Renal cortex interstitium (tissue), 11 donors: Measurements from ENCODE around the gene GPX3. TPM values are rescaled to one million over a fixed set of nuclear protein-coding genes. Genes with fewer than 3 reads are reported as not detected.
A peak's percentile ranks its signal among the peaks of the same experiment; 100 is the strongest.

Source experiments
- DNase-seq, 11 donors: peaks; one replicate each; pipeline ENCODE4 v3.0.0-alpha.2; 2013; ENCODE audit warnings: low read depth in 9 of 11, low spot score in 4 of 11; ENCODE audit errors: extremely low read depth in 1 of 11
- polyA plus RNA-seq, 3 donors: library from polyadenylated mRNA; unstranded; fragments of 120-200 nt; gene quantifications; one replicate each; pipeline ENCODE4 v1.2.1, GENCODE V29; 2013; ENCODE audit not compliant: insufficient read length in 3 of 3

GPX3 gene
- polyA plus RNA-seq, 3 donors: 891 to 1,420 (median 1,194) TPM

DNA sequence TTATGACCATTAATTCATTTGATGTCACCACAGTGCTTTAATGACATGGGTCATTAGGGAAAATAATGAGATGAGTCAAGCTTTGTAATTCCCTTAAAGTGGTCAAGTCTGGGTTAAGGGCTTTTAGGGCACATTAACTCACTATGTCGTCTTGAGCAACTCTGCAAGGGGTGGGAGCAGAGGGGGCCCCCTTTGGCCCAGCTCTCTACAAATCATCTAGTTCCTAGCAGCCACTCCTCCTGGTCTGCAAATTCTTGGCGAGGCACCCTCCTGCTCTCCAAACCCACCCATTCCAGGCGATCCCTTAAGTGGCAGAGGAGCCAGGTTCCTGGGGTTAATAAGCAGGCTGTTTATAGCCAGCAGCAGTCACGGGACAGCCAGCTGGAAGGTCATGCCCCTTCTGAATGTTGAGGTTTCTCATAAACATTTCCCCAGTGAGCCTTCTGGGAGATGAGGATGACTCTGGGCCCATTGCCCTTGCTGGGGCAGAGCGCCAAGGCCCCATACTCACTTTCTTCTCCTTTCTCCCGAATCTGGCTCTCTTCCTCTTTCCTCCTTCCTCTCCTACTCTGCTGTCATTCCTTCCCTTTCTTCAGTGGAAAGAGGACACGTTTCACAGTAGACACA, 14.3 kb upstream of the GPX3 start:
- DNase-seq: peak in 5 of 11 donors; percentile 13 to 54 (median 31)

DNA sequence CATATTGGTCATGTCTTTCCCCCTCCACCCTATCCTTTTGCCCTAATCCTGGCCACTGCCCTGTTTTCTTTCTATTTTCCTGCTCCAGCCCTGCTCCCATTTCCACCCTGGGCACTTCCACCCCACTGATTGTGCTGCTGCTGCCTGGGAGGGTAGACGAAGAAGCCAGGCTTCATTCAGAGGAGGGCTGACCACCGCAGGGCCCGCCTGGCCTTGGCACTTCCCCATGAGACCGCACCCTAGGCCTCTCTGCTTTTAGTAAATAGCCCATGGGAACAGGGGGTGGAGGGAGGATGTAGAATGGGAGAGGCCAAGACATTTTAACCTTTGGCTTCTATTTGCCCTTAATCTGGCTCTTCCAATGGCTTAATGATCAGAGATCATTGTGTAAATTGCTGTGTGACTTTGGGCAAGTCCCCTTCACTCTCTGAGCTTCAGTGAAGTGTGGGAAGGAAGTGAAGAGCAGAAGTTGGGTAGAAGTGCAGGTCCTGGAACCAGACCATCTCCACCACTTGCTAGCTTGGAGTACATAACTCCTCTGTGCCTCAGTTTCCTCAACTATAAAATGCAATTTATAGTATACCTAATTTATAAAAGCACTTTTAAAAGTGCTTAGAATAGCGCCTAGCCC, 13.6 kb upstream of the GPX3 start:
- DNase-seq: no peak

DNA sequence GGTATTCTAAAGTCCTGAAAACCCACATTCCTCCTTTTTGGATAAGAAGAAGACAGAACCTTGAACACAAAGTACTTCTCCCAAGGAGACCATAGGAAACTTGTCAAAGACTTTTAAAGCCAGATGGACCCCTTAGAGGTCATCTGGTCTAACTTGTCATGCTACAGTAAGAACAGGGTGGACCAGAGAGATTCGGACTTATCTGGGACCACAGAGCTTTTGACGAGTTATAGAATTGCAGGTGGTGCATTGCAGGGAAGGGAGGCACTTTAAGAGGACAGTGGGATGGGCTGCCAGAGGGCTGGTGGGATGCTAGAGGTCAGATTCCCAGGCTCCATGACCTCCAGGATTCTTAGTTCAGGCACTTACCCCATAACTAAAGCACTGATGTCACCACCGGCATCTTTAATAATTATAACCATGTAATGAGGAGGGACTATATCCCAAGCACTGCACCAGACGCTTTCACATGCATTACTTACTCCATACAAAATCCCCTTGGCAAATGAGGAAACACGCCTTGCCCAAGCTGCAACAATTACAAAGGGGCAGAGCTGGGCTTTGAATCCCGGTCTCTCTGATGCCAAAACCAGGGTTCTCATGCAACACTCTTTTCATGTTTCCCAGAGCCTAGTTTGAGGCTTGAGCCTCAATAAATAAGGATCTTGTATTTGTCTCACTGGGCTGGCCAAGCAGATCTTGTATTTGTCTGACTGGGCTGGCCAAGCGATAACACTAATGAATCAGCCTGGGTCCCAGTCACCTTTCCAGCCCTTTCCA, 12.8 kb upstream of the GPX3 start:
- no peak for DNase-seq

DNA sequence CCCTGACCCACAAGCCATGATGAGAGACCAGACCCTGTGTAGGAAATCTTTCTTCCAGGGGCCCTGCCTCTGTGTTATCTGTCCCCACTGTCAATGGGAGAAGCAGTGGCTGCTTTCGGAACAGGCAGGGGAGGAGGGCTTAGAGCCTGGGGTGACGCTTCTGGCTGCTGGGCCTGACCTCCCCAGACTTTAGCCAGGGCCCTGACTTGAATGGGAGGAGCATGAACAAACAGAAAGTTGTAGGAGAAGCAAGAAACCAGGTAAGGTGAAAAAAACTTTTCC, 12.2 kb upstream of the GPX3 start:
- no peak for DNase-seq

DNA sequence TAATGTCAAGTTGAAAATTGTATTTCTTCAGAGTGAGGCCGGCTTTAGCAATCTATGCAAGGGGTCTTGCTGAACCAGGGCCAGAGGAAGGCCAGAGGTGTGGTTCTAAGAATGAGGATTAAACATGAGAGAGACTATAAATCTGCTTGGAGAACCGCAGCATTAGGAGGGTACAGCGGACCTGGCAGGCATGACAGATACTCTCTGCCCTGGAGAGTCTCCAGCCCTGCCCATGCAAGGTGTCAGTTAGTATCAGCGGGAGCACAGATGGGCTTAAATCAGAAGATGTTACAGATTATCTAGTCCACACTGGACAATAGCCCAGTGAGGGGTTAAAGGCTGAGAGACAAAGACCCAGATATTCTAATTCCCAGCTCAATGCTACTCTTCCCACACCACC, 11.5 kb upstream of the GPX3 start:
- DNase-seq: no peak

DNA sequence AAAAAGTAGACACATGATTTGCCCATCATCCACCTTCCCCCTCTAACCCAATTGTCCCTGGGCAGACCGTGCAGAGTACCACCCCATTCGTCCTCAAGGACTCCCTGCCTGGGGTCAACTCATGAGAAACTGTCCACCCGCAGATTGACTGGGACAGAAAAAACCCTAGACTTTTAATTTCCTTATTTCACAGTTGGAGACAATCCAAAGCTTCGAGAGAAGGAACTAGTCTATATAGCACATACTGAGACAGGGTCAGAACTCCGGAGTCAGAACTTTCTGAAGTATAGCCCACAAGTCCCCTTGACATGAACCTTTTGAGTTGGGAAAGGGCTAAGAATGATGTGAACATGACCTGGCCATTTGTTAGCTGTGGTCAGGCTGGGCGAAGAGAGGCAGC, 7.5 kb upstream of the GPX3 start:
- no peak for DNase-seq

DNA sequence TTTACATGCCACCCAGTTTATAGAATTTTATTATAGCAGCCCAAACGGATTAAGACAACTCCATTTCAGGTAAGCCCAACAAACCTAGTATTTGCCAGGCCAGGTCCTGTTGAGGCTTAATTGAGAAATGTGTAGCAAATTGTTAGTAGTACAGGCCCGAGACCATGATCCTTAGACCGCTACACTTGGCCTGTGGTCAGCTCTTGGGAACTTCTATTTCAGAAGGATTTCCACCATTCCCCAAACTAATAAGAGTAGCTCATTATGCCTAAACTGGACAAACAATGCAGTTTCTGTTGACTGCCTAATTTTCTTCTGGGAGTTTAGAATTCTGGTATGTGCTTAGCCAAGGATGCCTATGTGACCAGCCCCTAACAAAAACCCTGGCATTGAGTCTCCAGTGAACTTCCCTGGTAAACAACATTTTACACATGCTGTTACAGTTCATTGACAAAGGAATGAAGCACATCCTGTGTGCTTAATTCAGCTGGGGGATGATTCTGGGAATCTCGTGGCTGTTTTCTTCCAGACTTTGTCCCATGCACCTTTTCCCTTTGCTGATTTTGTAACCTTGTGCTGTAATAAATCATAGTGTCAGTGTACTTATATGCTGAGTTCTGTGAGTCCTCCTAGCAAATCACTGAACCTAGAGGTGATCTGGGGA, 5.6 kb upstream of the GPX3 start:
- peak in 3 of 11 donors; percentile 41 to 60 (median 45) for DNase-seq

DNA sequence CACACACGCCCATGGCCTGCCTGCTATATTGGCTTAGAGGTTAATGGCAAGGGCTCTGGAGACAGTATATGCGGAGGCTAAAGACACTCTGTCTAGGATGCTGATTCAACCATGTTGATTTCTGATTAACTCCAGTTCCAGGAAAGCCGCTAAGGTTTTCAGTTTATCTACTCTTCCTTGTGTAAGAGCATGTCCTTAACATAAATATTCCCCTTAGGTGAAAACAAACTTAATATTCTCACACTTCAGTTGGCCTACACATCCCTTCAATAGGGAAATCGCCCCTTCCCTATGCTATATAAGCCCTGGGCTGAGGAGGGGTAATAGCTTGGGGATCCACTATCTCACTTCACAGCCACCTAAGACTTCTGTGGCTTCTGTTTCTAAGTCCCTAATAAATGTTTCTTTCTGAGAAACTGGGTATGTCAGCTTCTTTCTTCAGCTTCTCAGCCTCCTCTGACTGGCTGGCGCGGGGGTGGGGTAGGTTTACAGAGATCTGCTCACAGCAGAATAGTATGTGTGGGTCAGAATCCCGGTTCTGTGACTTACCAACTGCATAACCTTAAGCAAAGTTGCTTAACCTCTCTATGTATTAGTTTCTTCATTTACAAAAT, 4.3 kb upstream of the GPX3 start:
- no peak for DNase-seq

DNA sequence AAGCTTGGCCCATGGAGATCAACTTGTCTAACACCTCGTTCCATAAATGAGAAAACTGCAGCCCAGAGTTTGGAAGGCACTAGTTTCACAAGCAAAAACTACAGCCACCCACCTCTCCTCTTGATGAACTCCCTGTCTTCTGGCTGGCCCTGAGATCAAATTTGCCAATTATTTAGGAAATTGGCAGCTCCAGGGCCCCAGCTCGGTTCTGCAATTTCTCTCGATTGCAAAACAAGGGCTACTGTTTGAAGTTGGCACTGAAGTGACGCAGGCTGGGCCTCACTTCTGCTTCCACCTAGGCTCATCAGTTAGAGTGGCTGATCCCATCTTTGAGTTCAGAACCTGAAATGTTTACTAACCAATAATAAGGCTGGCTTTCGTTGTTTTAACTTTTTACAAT, 3.7 kb upstream of the GPX3 start:
- DNase-seq: no peak

DNA sequence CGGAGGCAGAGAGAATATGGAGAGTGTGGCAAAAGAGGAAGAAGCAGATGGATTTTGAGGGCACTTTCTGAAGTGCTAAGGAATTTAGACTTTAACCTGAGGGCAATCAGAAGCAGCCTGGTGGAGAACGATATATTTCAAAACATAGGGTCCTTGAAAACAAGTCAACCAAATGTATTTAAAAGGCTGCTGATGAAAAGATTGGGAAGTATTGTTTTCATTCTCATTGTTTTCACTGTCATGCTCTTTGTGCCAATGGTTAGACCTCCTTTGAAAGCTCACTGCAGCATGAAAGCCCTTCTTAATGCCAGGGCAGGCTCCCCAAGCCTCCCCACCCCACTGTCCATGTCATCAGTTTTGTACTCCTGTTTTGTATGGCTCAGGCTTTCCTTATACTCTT, 2.5 kb upstream of the GPX3 start:
- DNase-seq: no peak

DNA sequence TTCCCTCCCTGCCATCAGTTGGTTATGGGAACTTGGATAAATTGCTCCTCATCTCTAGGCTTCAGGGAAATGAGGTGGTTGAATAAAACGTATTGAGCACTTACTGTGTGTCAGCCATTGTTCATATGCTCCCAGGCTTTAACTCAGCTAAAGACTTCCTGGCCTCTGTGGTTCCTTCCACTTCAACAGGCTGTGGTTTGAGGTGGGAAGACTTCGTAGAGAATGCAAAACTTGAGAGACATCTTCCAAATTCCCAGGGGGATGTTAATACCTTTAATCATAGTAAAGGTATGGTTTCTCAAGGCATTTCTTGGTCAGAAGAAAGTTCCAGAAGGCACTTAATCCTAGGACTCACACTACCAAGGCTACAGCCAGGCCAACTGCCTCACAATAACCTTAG, 1.5 kb upstream of the GPX3 start:
- DNase-seq: no peak

DNA sequence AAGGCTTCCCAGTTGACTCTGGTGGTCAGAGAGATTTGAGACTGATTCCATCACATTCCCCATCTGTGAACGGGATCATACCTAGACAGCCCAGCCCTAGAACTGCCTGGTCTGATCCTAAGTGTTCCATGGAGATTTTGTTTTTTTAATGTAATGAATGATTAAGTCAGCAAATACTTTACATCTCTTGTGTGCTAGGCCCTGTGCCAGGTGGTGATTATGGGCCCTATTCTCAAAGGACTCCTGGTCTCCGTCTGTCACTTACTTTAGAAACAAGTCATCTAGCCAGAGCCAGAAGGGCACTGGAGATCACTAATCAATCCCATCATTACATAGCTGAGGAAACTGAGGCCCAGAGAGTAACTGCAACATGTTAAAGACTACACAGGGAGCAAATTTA, 1.1 kb upstream of the GPX3 start:
- no peak for DNase-seq

DNA sequence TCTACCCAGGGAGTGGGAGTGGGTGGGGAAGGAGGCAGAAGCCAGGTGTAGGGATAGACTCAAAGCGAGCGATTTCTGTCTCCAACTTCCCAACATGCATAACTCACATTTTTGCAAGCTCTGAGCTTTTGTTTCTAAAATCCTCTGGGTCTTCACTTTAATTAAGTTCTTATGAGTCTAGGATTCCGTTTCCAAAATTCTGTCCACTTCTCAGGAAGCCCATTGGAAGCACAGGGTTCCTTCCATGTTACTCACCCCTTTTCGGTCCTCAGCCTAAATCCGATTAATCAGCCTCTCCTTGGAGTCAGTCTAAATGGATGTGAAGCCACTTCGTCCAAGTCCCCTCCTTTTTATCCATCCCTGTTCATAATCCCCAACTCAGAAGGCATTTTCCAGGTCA, 1.4 kb downstream of the GPX3 start:
- no peak for DNase-seq

DNA sequence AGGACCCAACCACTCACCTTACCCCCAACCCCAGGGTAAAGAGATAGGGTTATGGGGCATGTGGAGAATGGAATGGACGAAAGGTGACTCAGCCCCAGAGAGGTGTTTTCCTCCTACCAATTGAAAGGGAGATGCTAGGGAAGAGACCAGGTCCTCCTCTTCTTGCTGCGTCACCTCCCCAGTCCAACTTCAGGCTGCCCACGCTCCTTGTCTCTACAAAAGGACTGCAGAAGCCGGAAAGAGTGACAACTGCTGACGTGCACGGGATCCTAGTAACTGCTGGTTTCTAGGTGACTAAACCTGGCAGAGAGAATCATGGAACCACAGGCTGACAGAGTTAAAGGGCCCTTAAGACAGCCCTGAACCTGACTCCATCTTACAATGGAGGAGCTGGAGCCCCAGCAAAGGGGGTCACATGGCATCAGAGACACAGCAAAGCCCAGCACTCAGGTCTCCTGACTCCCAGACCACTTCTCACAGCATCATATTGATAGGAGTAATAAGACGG, 2.2 kb downstream of the GPX3 start:
- DNase-seq: no peak

DNA sequence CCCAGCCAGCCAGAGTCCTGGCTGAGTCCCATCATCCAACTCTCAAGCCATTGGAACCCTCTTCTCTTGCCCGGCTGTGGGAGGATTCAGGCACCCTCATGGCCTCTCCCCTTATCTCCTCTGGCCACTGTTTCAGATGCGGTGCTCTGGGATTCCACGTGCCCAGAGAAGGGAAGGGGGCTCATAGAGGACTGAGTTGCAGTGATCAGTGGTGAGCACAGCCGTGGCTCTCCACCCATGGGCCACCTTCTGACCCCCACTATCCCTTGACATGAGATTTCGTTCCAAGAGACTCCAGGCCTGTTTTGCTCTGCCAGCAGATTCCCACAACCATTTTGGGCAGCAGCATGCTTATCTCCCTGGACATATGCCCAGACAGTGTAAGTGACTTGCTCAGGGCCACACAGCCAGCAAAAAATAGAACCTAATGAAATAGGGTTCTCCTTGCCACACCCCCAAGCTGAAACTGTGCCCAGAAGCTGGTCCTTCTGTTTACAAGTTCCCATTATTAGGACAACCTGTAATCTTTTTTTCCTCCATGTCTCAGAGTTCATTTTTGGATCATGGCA, 2.7 kb downstream of the GPX3 start:
- DNase-seq: no peak

DNA sequence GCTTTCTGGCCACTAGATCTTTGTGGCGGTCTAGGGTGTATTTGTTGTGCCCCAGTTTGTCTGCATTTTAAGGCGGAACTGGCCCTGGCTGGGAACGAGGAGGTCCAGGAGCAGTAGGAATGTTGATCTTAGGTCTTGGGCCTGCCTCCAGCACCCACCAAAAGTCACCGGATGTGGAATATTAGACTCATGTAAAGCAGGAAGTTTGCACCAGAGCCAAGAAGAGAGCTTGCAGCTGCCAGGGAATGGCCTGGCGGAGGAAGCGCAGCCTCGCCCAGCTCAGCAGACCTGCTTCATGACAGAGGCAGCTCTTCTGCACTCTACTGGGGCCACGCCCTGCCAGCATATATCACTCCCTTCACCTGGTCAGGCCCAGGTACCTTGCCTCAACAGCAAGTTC, 3.3 kb downstream of the GPX3 start:
- no peak for DNase-seq

DNA sequence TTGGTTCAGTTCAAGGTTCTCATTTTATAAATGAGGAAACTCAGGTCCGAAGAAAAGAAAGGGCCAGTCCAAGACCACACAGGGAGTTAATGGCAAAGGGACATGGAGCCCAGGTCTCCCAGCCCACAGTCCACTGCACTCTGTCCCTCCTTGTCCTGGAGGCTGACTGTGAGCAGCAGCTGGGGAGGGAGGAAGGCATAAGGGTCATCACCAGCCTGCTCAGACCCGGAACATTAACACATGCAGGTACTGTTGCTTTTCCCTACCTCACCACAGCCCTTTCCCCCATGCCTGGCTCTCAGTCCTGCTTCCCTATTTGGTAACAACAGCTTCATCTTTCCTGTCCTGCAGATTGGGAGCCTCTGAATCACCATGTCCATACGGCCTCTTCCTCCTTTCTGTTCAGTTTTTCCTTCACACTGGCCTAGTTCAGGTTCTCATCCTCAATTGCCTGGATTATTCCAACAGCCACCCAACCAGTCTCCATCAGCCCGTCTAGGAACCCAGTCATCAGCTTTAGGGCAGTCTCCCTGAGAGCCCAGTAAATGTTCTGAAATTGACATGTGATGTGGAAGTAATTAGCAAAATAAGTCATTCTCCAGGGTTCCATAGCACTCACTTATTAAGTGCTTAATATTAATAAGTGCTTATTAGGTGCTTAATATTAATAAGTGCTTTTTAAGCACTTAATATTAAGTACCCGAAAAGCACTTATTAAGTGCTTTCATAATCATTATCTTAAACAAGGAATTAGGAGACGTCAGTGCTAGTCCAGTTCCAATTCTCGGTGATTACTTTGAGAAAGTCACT, 4.3 kb downstream of the GPX3 start:
- no peak for DNase-seq

DNA sequence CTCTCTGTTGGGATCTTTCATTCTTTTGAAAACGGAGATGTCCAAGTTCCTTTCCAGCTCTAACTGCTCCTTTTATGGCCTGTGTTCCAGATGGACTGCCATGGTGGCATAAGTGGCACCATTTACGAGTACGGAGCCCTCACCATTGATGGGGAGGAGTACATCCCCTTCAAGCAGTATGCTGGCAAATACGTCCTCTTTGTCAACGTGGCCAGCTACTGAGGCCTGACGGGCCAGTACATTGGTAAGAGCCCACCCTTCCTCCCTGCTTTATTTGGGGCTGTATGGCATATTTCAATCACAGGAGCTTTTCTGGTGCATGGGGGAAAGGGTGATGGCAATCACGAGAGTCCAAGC, 4.8 kb downstream of the GPX3 start:
- no peak for DNase-seq

DNA sequence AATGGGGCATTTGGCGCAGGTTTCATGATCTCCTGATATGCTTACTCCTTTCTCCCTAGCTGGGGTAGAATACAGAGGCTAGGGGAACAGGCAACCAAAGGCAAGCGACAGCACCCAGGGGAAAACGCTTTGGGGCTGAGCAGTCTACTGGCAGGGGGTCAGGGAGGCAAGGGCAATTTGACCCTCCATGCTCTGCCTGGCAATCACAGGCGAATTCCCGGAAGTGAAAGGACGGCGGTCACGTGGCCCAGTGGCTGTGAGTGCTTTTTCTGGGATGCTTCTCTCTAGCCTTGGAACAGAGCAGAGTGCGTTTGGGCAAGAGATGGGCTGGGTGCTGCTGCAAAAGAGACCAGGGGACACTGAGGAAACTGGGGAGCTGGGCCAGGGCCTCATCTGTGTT, 5.7 kb downstream of the GPX3 start:
- no peak for DNase-seq
